ENCODE data around the gene DIP2C.

Gene DIP2C

GRCh38 chr10:665579-666091 lies 23.8 kb downstream of the DIP2C start:
- no peak for TF ChIP-seq CTCF (IDR thresholded peaks at IDR 0.05)

- no peak for TF ChIP-seq CTCF (IDR thresholded peaks at IDR 0.05)
These were observed 24.6 kb downstream of the DIP2C start for GRCh38 chr10:664893-665292.

DNA sequence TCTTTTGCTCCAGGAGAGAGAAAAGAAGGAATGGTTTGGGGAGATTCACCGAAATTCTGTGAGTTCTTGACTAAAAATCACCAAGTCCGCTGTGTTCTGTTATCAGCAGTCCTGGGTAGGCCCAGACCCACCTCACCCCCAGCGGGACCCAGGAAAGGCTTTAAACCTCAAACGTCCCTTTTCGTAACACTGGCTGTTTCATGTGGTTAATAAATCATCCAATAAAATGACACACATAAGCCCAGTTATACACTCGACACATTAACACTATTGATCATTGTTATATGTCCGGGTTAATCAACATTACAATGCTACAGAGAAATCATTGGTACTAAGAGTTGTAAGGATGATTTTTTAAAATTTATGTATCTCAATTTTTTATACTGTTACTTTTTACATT lies 25.2 kb downstream of the DIP2C start:
- no peak for TF ChIP-seq CTCF (IDR thresholded peaks at IDR 0.05)

- no peak for TF ChIP-seq CTCF (IDR thresholded peaks at IDR 0.05)
These were observed 25.6 kb downstream of the DIP2C start for GRCh38 chr10:663831-664251.

- TF ChIP-seq CTCF (IDR thresholded peaks at IDR 0.05) = no peak
These were observed 26.1 kb downstream of the DIP2C start for GRCh38 chr10:663466-663751.

GRCh38 chr10:662686-663465 lies 26.6 kb downstream of the DIP2C start:
- TF ChIP-seq CTCF (IDR thresholded peaks at IDR 0.05) = no peak

DNA sequence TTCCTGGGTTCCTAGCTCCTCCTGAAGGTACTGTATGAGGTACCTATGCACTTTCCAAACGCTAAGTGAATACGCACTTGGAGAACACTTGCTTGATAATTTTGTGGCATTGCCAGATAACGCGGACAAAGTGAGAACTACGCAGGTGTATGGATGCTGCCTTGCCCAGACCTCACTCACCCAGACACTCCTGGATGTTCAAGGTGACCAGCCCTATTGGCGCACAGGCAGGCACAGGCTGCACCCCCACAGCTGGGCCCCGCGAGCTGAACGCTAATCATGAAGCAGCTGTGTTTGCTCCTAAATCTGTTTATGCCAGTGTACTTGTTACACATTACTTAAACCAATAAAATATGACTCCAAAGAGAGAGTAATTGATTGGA lies 27.3 kb downstream of the DIP2C start:
- TF ChIP-seq CTCF (IDR thresholded peaks at IDR 0.05) = no peak

All from LNCAP (cell line).